Esophagus squamous epithelium (tissue), 4 donors: ENCODE data around the gene SPAG8.

Experiments
- POLR2A ChIP-seq, 4 donors: fragments of 450-650 bp; IDR thresholded peaks; one replicate each; pipeline ENCODE4 v1.6.1; 2017; ENCODE audit warnings: antibody characterized with exemption in 4 of 4, mild to moderate bottlenecking in 4 of 4, moderate library complexity in 3 of 4
- TF ChIP-seq, protein P1 (sequence below), 6 experiments: fragments of 450-650 bp in 4 of 6; fragments of 200-600 bp in 2 of 6; sonication (generic) in 2 of 6; IDR thresholded peaks; one replicate each; pipeline ENCODE4 v1.5.1; 2016 to 2019; ENCODE audit warnings: antibody characterized with exemption in 6 of 6, mild to moderate bottlenecking in 4 of 6, moderate library complexity in 4 of 6

- TF ChIP-seq POLR2A (IDR thresholded peaks at IDR 0.05) = no peak
- TF ChIP-seq, protein P1, sequence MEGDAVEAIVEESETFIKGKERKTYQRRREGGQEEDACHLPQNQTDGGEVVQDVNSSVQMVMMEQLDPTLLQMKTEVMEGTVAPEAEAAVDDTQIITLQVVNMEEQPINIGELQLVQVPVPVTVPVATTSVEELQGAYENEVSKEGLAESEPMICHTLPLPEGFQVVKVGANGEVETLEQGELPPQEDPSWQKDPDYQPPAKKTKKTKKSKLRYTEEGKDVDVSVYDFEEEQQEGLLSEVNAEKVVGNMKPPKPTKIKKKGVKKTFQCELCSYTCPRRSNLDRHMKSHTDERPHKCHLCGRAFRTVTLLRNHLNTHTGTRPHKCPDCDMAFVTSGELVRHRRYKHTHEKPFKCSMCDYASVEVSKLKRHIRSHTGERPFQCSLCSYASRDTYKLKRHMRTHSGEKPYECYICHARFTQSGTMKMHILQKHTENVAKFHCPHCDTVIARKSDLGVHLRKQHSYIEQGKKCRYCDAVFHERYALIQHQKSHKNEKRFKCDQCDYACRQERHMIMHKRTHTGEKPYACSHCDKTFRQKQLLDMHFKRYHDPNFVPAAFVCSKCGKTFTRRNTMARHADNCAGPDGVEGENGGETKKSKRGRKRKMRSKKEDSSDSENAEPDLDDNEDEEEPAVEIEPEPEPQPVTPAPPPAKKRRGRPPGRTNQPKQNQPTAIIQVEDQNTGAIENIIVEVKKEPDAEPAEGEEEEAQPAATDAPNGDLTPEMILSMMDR (IDR thresholded peaks at IDR 0.05) = no peak
Measured at GRCh38 chr9:35828716-35829083, 16.6 kb upstream of the SPAG8 start, which contains the start of gene FAM221B.
